BLaER1 treated with 17β-estradiol and CSF1 and Interleukin-3, amounts not matched to agents 10 nM and 100 nM (cell line): ENCODE measurements around the gene BTBD18.

ENCODE experiments used
- H3K27ac ChIP-seq, 11 experiments: shearing (Covaris generic); formaldehyde crosslinking; 2 replicates each; pipeline ENCODE4 v1.8.1; 2022
- H3K27me3 ChIP-seq, 11 experiments: shearing (Covaris generic); formaldehyde crosslinking; 2 replicates each; pipeline ENCODE4 v1.8.1; 2022
- H3K36me3 ChIP-seq, 11 experiments: shearing (Covaris generic); formaldehyde crosslinking; 2 replicates each; pipeline ENCODE4 v1.8.1; 2022
- H3K4me1 ChIP-seq, 10 experiments: shearing (Covaris generic); formaldehyde crosslinking; 2 replicates each; pipeline ENCODE4 v1.8.1; 2022
- H3K4me2 ChIP-seq, 11 experiments: shearing (Covaris generic); formaldehyde crosslinking; 2 replicates each; pipeline ENCODE4 v1.8.1; 2022
- H3K4me3 ChIP-seq, 10 experiments: shearing (Covaris generic); formaldehyde crosslinking; 2 replicates each; pipeline ENCODE4 v1.8.1; 2022
- H3K9ac ChIP-seq, 11 experiments: shearing (Covaris generic); formaldehyde crosslinking; 2 replicates each; pipeline ENCODE4 v1.8.1; 2022
- H3K9me3 ChIP-seq, 11 experiments: shearing (Covaris generic); formaldehyde crosslinking; replicated peaks in 1 of 11; 2 replicates each; pipeline ENCODE4 v1.8.1; 2022
- H4K20me1 ChIP-seq, 11 experiments: shearing (Covaris generic); formaldehyde crosslinking; 2 replicates each; pipeline ENCODE4 v1.8.1; 2022
- Cebpa-rat ChIP-seq, 11 experiments: shearing (Covaris generic); IDR thresholded peaks; 2 replicates each; pipeline ENCODE4 v1.8.1; 2022

The BTBD18 gene, protein sequence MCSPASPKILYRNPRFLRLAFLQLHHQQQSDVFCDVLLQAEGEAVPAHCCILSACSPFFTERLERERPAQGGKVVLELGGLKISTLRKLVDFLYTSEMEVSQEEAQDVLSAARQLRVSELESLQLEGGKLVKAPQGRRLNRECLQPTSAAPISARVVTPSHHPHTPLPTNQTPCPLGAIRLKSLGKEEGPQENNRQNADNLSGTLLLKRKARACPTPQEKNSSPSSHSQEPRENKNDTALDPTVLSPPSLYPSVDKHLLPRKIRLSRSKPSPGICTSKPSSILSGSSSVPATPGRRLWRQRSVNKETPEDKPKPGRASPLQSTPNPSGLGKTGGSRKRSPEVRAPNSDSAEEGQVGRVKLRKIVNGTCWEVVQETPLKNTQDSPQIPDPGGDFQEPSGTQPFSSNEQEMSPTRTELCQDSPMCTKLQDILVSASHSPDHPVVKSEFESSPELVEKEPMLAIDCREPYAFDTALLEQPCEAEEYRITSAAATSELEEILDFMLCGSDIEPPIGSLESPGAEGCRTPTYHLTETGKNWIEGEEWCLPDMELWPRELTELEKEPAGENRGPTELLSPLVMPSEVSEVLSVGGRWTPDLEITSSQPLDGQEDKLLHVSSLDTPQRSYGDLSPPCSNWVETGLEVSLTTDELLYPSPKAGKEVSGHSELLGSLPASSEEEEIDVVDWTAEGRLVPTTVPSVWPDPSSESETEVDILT

DNA sequence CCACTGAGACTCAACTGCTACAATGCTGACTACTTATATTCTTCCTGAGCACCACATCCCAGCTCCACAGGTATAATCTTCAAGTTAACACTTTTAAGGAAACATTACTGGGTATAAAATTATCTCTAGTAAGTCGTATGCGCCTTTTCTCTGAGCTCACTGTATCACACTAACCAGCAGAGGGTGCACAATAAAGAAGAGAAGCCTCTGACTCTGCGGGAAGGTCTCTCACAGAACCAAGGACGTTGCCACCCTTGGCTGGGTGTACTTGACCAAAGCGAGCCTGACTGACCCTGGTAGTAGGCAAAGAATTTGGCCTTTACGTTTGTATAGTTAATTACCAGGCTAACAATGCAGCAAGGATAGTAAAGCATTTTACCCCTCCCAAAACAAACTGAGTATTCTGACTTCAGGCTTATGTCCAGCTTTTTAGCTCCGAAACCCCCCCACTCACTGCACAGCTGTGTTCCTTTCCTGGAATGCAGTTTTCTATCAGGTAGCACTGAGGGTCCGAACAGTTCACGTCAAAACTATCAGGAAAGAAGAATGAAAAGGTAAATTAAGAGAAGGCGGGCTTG, at the start of gene BTBD18:
TSS of gene BTBD18 (minus strand) at position 144 of the 578 bp plus-strand sequence. CDS start 631 bp downstream, outside the sequence.
- H3K27ac ChIP-seq: no peak within 1 kb of the TSS
- no peak within 1 kb of the TSS for H3K9ac ChIP-seq
- H3K36me3 ChIP-seq: peaks cover 28 to 64% (median 45%) of the 10 kb centered on the region in 11 experiments
- no peak within 1 kb of the TSS for H3K4me3 ChIP-seq
- no peaks in the 10 kb centered on the region for H3K27me3 ChIP-seq
- no peak within 1 kb of the TSS for H3K4me2 ChIP-seq
- no peak for TF ChIP-seq Cebpa-rat (IDR thresholded peaks at IDR 0.05)
- peaks cover 0 to 7% (median 0%) of the 10 kb centered on the region in 10 experiments; a peak in 3 of 20 replicates for H3K4me1 ChIP-seq
- peaks cover 0 to 4% (median 0%) of the 10 kb centered on the region in 11 experiments; a peak in 4 of 22 replicates for H4K20me1 ChIP-seq
- peaks cover 6 to 17% (median 10%) of the 10 kb centered on the region in 11 experiments; a peak in 18 of 22 replicates for H3K9me3 ChIP-seq

DNA sequence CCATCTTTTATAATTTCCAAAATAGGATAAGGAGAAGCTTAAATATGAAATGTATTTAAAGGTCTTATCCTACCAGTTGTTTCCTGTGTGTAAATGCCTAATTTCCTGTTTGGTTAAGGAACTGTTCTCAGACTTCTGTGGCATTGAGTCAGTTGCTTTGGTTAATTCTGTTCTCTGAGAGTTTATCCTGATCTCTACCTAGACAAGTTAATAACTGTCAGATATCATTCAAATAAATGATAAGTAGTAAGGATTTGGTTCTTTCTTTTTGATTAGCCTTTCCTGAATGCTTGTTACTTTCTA, 49.5 kb upstream of the BTBD18 start:
- Histone ChIP-seq H3K9me3 (no peaks in the 10 kb centered on the region), H4K20me1 (no peaks in the 10 kb centered on the region), H3K27me3 (no peaks in the 10 kb centered on the region), H3K4me1 (peaks cover 16 to 53% (median 40%) of the 10 kb centered on the region in 10 experiments), H3K9ac (peak overlapping the region in 10 of 11 experiments; percentile 7 to 69 (median 54); a peak in 18 of 22 replicates), H3K4me3 (peak overlapping the region in 3 of 10 experiments; percentile 0 to 18 (median 14); a peak in 3 of 20 replicates), H3K36me3 (peaks cover 43 to 60% (median 55%) of the 10 kb centered on the region in 11 experiments), H3K4me2 (peak overlapping the region; percentile 52 to 87 (median 71)), H3K27ac (peak overlapping the region; percentile 6 to 74 (median 66); a peak in 20 of 22 replicates)
- TF ChIP-seq Cebpa-rat (IDR thresholded peaks at IDR 0.05): no peak

DNA sequence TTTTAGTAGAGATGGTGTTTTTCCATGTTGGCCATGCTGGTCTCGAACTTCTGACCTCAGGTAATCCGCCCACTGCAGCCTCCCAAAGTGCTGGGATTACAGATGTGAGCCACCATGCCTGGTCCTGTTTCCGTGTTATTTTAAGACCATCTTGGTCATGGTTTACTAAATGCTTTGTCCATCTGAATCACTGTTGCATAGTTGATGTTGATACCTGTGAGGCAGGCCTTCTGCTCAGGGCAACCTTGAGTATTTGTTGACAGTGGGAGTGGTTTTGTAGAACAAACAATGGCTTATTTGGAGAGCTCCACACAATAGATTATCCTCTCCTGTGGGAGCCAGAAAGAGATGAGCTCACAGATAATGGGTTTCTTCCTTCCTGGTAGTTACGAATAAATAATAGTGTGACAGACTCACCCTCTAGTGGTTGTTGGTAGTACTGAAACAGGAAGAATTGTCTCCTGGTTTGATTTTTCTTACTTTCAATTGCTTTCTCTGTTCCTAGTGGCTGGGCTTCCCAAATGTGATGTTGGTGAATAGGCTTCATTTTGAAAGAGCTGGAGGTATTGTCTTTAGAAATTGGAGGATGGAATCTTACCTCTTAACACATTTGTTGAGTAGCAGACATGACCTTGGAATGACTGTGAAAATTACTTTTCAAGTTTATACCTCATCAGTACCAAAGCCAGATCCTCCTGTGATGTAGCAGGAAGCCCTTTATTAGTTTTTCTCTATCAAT, 49.0 kb upstream of the BTBD18 start:
- no peak for TF ChIP-seq Cebpa-rat (IDR thresholded peaks at IDR 0.05)
- no peaks in the 10 kb centered on the region for H3K9me3 ChIP-seq
- H3K36me3 ChIP-seq: peaks cover 44 to 61% (median 55%) of the 10 kb centered on the region in 11 experiments
- peak overlapping the region; percentile 6 to 74 (median 66); a peak in 20 of 22 replicates for H3K27ac ChIP-seq
- H3K4me2 ChIP-seq: peak overlapping the region; percentile 52 to 87 (median 71)
- H3K27me3 ChIP-seq: no peaks in the 10 kb centered on the region
- H3K9ac ChIP-seq: peak overlapping the region in 10 of 11 experiments; percentile 7 to 69 (median 54); a peak in 18 of 22 replicates
- H3K4me3 ChIP-seq: peak overlapping the region in 3 of 10 experiments; percentile 0 to 18 (median 14); a peak in 3 of 20 replicates
- H3K4me1 ChIP-seq: peaks cover 16 to 58% (median 40%) of the 10 kb centered on the region in 10 experiments
- H4K20me1 ChIP-seq: no peaks in the 10 kb centered on the region

DNA sequence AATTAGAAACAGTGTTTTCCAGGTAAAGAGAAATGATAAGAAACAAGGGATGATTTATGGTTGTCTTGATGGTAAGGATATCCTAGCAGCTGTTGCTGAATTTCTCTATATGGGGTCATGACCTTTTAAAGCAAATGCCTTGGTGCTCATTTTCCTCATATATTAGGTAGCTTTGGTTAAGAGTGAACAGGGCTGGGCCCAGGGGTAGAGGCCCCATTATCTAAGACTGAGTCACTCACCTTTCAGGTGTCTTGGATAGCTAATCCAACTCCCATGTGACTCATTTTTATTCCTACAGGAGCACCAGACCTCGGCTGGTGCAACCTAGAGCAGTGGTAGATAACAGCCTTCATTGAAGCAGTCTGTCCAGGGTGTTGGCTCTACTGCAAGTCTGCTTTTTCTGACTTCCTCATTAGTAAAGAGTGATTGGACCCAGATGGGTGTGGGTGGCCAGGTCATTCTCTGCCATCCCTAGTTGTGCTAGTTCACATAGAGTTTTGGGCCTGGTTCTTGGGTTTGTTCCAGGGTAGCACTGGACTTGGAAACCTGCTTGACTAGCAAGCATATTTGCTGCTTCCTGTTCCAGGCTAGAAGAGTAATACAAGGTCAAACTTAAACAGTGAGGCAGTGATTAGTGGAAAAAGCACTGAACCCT, 47.4 kb upstream of the BTBD18 start:
- Histone ChIP-seq H3K4me2 (peak overlapping the region in 6 of 11 experiments; percentile 33 to 85 (median 73); a peak in 11 of 22 replicates), H3K27me3 (no peaks in the 10 kb centered on the region), H3K4me3 (no peak overlapping the region), H4K20me1 (no peaks in the 10 kb centered on the region), H3K9ac (no peak overlapping the region), H3K4me1 (peaks cover 16 to 74% (median 52%) of the 10 kb centered on the region in 10 experiments), H3K9me3 (no peaks in the 10 kb centered on the region), H3K36me3 (peaks cover 32 to 50% (median 44%) of the 10 kb centered on the region in 11 experiments), H3K27ac (peak overlapping the region in 7 of 11 experiments; percentile 4 to 64 (median 41); a peak in 13 of 22 replicates)
- no peak for TF ChIP-seq Cebpa-rat (IDR thresholded peaks at IDR 0.05)

DNA sequence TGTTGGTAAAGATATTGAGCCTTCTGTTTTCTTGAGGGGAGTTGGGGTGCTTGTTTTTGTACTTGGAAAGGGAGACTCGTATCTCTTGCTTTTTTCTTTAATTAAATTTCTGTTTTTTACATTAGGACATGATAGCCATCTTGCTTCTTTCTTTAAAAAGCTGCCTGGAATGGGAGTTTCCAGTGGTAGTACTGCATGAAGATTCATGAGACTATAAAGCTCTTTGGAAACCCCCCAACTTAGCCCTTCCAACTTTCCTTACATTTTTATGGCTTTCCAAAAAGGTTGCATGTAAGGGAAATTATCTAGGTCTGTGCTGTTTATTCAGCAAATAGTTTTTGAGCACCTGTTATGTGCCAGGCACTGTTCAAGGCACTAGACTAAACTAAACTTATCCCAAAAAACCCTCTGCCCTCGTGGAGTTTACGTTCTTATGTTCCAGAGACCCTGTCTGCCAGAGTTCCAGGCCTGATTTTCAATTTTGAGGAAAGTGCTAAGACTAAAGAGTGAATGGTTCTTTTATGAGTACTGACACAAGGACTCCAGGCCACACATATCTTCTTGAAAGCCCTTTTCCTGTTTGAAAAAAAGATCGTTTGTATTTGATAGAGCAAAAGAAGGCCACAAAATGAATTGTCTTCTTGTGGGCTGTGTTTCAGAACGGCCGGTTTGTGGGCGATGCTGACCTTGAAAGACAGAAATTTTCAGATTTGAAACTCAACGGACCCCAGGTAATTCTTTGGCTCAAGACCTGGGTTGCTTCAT, 41.9 kb upstream of the BTBD18 start:
- Histone ChIP-seq H4K20me1 (peaks cover 0 to 10% (median 0%) of the 10 kb centered on the region in 11 experiments; a peak in 1 of 22 replicates), H3K4me3 (peak overlapping the region in 8 of 10 experiments; percentile 30 to 58 (median 42); a peak in 11 of 20 replicates), H3K4me1 (peaks cover 29 to 83% (median 65%) of the 10 kb centered on the region in 10 experiments), H3K27me3 (no peaks in the 10 kb centered on the region), H3K27ac (peak overlapping the region; percentile 46 to 92 (median 83); a peak in 18 of 22 replicates), H3K36me3 (peaks cover 12 to 27% (median 21%) of the 10 kb centered on the region in 11 experiments), H3K9me3 (no peaks in the 10 kb centered on the region), H3K9ac (peak overlapping the region in 6 of 11 experiments; percentile 62 to 77 (median 74); a peak in 14 of 22 replicates), H3K4me2 (peak overlapping the region; percentile 77 to 98 (median 93))
- no peak for TF ChIP-seq Cebpa-rat (IDR thresholded peaks at IDR 0.05)

DNA sequence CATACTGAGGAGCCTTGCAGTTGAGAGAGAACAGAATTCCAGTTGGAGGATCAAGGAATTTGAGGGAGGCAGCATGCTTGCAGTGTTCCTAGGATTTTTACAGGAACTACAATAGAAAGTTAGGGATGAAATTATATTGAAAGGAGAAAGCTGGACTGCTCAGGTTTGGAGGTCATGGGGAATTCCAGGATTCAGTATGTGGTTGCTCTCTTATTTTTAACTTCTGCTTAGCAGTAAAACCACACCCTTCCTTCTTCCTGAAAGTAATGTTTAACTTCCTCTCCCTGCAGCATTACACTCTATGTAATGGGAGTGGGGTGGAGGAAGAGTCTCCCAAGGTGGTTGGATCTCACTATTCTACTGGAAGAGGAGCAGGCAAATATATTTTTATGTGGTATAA, 41.3 kb upstream of the BTBD18 start:
- peaks cover 0 to 10% (median 0%) of the 10 kb centered on the region in 11 experiments; a peak in 1 of 22 replicates for H4K20me1 ChIP-seq
- no peak for TF ChIP-seq Cebpa-rat (IDR thresholded peaks at IDR 0.05)
- peak overlapping the region; percentile 77 to 98 (median 93) for H3K4me2 ChIP-seq
- no peaks in the 10 kb centered on the region for H3K27me3 ChIP-seq
- H3K36me3 ChIP-seq: peaks cover 12 to 27% (median 21%) of the 10 kb centered on the region in 11 experiments
- peak overlapping the region in 9 of 10 experiments; percentile 24 to 58 (median 41); a peak in 16 of 20 replicates for H3K4me3 ChIP-seq
- H3K27ac ChIP-seq: peak overlapping the region; percentile 67 to 92 (median 83)
- H3K4me1 ChIP-seq: peaks cover 29 to 86% (median 71%) of the 10 kb centered on the region in 10 experiments
- no peaks in the 10 kb centered on the region for H3K9me3 ChIP-seq
- H3K9ac ChIP-seq: peak overlapping the region in 10 of 11 experiments; percentile 31 to 77 (median 67); a peak in 17 of 22 replicates

- Histone ChIP-seq H4K20me1 (peaks cover 0 to 10% (median 0%) of the 10 kb centered on the region in 11 experiments; a peak in 1 of 22 replicates), H3K9me3 (no peaks in the 10 kb centered on the region), H3K27me3 (no peaks in the 10 kb centered on the region), H3K27ac (peak overlapping the region; percentile 67 to 92 (median 83); a peak in 21 of 22 replicates), H3K9ac (peak overlapping the region in 10 of 11 experiments; percentile 32 to 77 (median 68); a peak in 18 of 22 replicates), H3K4me2 (peak overlapping the region; percentile 77 to 98 (median 93)), H3K4me3 (peak overlapping the region in 8 of 10 experiments; percentile 30 to 58 (median 42); a peak in 13 of 20 replicates), H3K36me3 (peaks cover 12 to 26% (median 19%) of the 10 kb centered on the region in 11 experiments), H3K4me1 (peaks cover 29 to 94% (median 77%) of the 10 kb centered on the region in 10 experiments)
- peak in 10 of 11 experiments; percentile 14 to 88 (median 31); a peak in 10 of 22 replicates for TF ChIP-seq Cebpa-rat (IDR thresholded peaks at IDR 0.05)
Measured at GRCh38 chr11:57792060-57792541, 40.5 kb upstream of the BTBD18 start.
